Measurements from ENCODE around the gene ADAMTS17.

The ADAMTS17 gene

GRCh38 chr15:100192097-100193080 is 149.4 kb downstream of the ADAMTS17 start:
- no peaks in the 10 kb centered on the region for H3K9me3 ChIP-seq (ENCODE audit: control insufficient read depth, low read length)
- H3K4me2 ChIP-seq (ENCODE audit: low read length) = no peak overlapping the region
- H3K9ac ChIP-seq = no peak overlapping the region
- no peaks in the 10 kb centered on the region for H3K79me2 ChIP-seq
- H3K4me1 ChIP-seq = no peaks in the 10 kb centered on the region
- H3K4me3 ChIP-seq (ENCODE audit: low read depth, low read length) = no peak overlapping the region
- no peak for TF ChIP-seq CTCF (IDR thresholded peaks at IDR 0.05)
- H3K36me3 ChIP-seq (ENCODE audit: control insufficient read depth, insufficient read depth, low read length) = no peaks in the 10 kb centered on the region
- H3K27ac ChIP-seq = no peak overlapping the region
- no peaks in the 10 kb centered on the region for H3K27me3 ChIP-seq (ENCODE audit: control insufficient read depth, insufficient read depth, low read length)
- no peak overlapping the region for H2AFZ ChIP-seq

- no peak for TF ChIP-seq CTCF (IDR thresholded peaks at IDR 0.05)
- Histone ChIP-seq H3K9ac (no peak overlapping the region), H3K79me2 (no peaks in the 10 kb centered on the region), H2AFZ (no peak overlapping the region), H3K9me3 (ENCODE audit: control insufficient read depth, low read length) (no peaks in the 10 kb centered on the region), H3K27me3 (ENCODE audit: control insufficient read depth, insufficient read depth, low read length) (no peaks in the 10 kb centered on the region), H3K27ac (no peak overlapping the region), H3K4me1 (no peaks in the 10 kb centered on the region), H3K4me2 (ENCODE audit: low read length) (no peak overlapping the region), H3K4me3 (ENCODE audit: low read depth, low read length) (no peak overlapping the region), H3K36me3 (ENCODE audit: control insufficient read depth, insufficient read depth, low read length) (no peaks in the 10 kb centered on the region)
Observed at GRCh38 chr15:100191161-100191560, 150.6 kb downstream of the ADAMTS17 start.

- no peaks in the 10 kb centered on the region for H3K4me1 ChIP-seq
- no peak overlapping the region for H3K4me2 ChIP-seq (ENCODE audit: low read length)
- no peak overlapping the region for H3K9ac ChIP-seq
- H3K27ac ChIP-seq = no peak overlapping the region
- no peaks in the 10 kb centered on the region for H3K36me3 ChIP-seq (ENCODE audit: control insufficient read depth, insufficient read depth, low read length)
- no peaks in the 10 kb centered on the region for H3K79me2 ChIP-seq
- no peaks in the 10 kb centered on the region for H3K9me3 ChIP-seq (ENCODE audit: control insufficient read depth, low read length)
- H2AFZ ChIP-seq = no peak overlapping the region
- no peak overlapping the region for H3K4me3 ChIP-seq (ENCODE audit: low read depth, low read length)
- no peaks in the 10 kb centered on the region for H3K27me3 ChIP-seq (ENCODE audit: control insufficient read depth, insufficient read depth, low read length)
- no peak for TF ChIP-seq CTCF (IDR thresholded peaks at IDR 0.05)
Observed at GRCh38 chr15:100190675-100191074, 151.1 kb downstream of the ADAMTS17 start.

GRCh38 chr15:100189849-100190248 is 151.9 kb downstream of the ADAMTS17 start:
- Histone ChIP-seq H3K4me1 (no peaks in the 10 kb centered on the region), H3K27ac (no peak overlapping the region), H3K27me3 (ENCODE audit: control insufficient read depth, insufficient read depth, low read length) (no peaks in the 10 kb centered on the region), H3K4me2 (ENCODE audit: low read length) (no peak overlapping the region), H3K4me3 (ENCODE audit: low read depth, low read length) (no peak overlapping the region), H3K9me3 (ENCODE audit: control insufficient read depth, low read length) (no peaks in the 10 kb centered on the region), H3K79me2 (no peaks in the 10 kb centered on the region), H3K9ac (no peak overlapping the region), H2AFZ (no peak overlapping the region), H3K36me3 (ENCODE audit: control insufficient read depth, insufficient read depth, low read length) (no peaks in the 10 kb centered on the region)
- TF ChIP-seq CTCF (IDR thresholded peaks at IDR 0.05) = no peak
